IMR-90 (cell line): Measurements from ENCODE around the gene HIVEP3. TPM values are rescaled to one million over a fixed set of nuclear protein-coding genes. Genes with fewer than 3 reads are reported as not detected.

Experiments used
- ATAC-seq: fragments of 200-7000 bp; cut with Tn5 transposase; 2 replicates; pipeline ENCODE4 v1.9.1; 2020; ENCODE audit warnings: low read depth, mild to moderate bottlenecking, moderate library complexity
- BruUV-seq: library from RNA; stranded (reverse); fragments of 400-500 nt; replicated peaks from 2 replicates; lab custom pipeline; 2021; lab: Mats Ljungman, UMichigan
- CTCF ChIA-PET: fragments of 300-600 bp; formaldehyde crosslinking; extraction: SDS; loops from one replicate; lab custom pipeline; 2021; ENCODE audit warnings: antibody characterized with exemption; lab: Yijun Ruan, JAX
- POLR2A ChIA-PET: fragments of 300-600 bp; sonication (Branson Sonifier 250); formaldehyde crosslinking; loops from one replicate; lab custom pipeline; 2022; ENCODE audit warnings: antibody characterized with exemption; ENCODE audit not compliant: unreplicated experiment; lab: Charles Lee
- DNase-seq: peaks from one replicate; pipeline ENCODE4 v3.0.0; 2013
- H2AFZ ChIP-seq: replicated peaks from 2 replicates; pipeline ENCODE3; 2013; ENCODE audit warnings: low read length, mild to moderate bottlenecking; ENCODE audit not compliant: poor library complexity
- H2AK5ac ChIP-seq: 2 replicates; pipeline ENCODE4 v1.6.1; 2013; ENCODE audit warnings: low read depth, low read length, inconsistent platforms
- H2AK9ac ChIP-seq: replicated peaks from 2 replicates; pipeline ENCODE3; 2013; ENCODE audit warnings: mild to moderate bottlenecking, low read depth, low read length, moderate library complexity; ENCODE audit not compliant: poor library complexity
- H2BK120ac ChIP-seq: 2 replicates; pipeline ENCODE4 v1.6.1; 2013; ENCODE audit warnings: low read depth, low read length, inconsistent platforms
- H2BK15ac ChIP-seq: 3 replicates; pipeline ENCODE4 v1.6.1; 2013; ENCODE audit warnings: low read depth, low read length, inconsistent platforms
- H2BK20ac ChIP-seq: 2 replicates; pipeline ENCODE4 v1.6.1; 2013; ENCODE audit warnings: low read depth, mild to moderate bottlenecking, inconsistent platforms, low read length, moderate library complexity
- H2BK5ac ChIP-seq: 2 replicates; pipeline ENCODE4 v1.6.1; 2013; ENCODE audit warnings: mild to moderate bottlenecking, low read depth, low read length, inconsistent platforms; ENCODE audit not compliant: poor library complexity, severe bottlenecking
- H3K14ac ChIP-seq: replicated peaks from 2 replicates; pipeline ENCODE4 v1.6.1; 2013; ENCODE audit warnings: low read depth, low read length, inconsistent platforms
- H3K18ac ChIP-seq: 2 replicates; pipeline ENCODE4 v1.6.1; 2013; ENCODE audit warnings: low read depth, low read length, control low read depth
- H3K23ac ChIP-seq: 2 replicates; pipeline ENCODE4 v1.6.1; 2013; ENCODE audit warnings: low read depth, low read length, inconsistent platforms
- H3K27ac ChIP-seq: 2 replicates; pipeline ENCODE4 v1.5.1; 2013; ENCODE audit warnings: mild to moderate bottlenecking, control low read depth, low read length; ENCODE audit not compliant: insufficient read depth
- H3K27me3 ChIP-seq: 2 replicates; pipeline ENCODE4 v1.6.1; 2013; ENCODE audit warnings: low read length; ENCODE audit not compliant: control insufficient read depth, insufficient read depth
- H3K36me3 ChIP-seq: 2 replicates; pipeline ENCODE4 v1.6.1; 2013; ENCODE audit warnings: low read length, mixed read lengths; ENCODE audit not compliant: control insufficient read depth, insufficient read depth
- H3K4ac ChIP-seq: 2 replicates; pipeline ENCODE4 v1.6.1; 2013; ENCODE audit warnings: low read depth, low read length, inconsistent platforms
- H3K4me1 ChIP-seq: 2 replicates; pipeline ENCODE4 v1.6.1; 2013; ENCODE audit warnings: low read length, mixed read lengths; ENCODE audit not compliant: control insufficient read depth, insufficient read depth
- H3K4me2 ChIP-seq: 2 replicates; pipeline ENCODE4 v1.6.1; 2013; ENCODE audit warnings: low read depth, mild to moderate bottlenecking, control low read depth, low read length, moderate library complexity
- H3K4me3 ChIP-seq: 2 replicates; pipeline ENCODE4 v1.5.1; 2013; ENCODE audit warnings: low read depth, mild to moderate bottlenecking, control low read depth, low read length, moderate library complexity; ENCODE audit not compliant: insufficient read depth
- H3K56ac ChIP-seq: 2 replicates; pipeline ENCODE4 v1.6.1; 2013; ENCODE audit warnings: low read length, inconsistent platforms; ENCODE audit not compliant: insufficient read depth; ENCODE audit errors: extremely low read depth
- H3K79me1 ChIP-seq, 2 experiments: 2 replicates each; pipeline ENCODE4 v1.6.1; 2013; ENCODE audit warnings: low read length in 2 of 2, inconsistent platforms in 1 of 2, low read depth in 1 of 2
- H3K9ac ChIP-seq: 2 replicates; pipeline ENCODE4 v1.6.1; 2013; ENCODE audit warnings: low read depth, low read length, control low read depth
- H3K9me1 ChIP-seq: 2 replicates; pipeline ENCODE4 v1.6.1; 2013; ENCODE audit warnings: low read length, inconsistent platforms; ENCODE audit not compliant: insufficient read depth
- H3K9me3 ChIP-seq: 2 replicates; pipeline ENCODE4 v1.6.1; 2013; ENCODE audit warnings: low read length; ENCODE audit not compliant: control insufficient read depth, insufficient read depth
- H4K20me1 ChIP-seq: 2 replicates; pipeline ENCODE4 v1.6.1; 2013; ENCODE audit warnings: low read length, inconsistent platforms; ENCODE audit not compliant: insufficient read depth
- H4K5ac ChIP-seq: 2 replicates; pipeline ENCODE4 v1.6.1; 2013; ENCODE audit warnings: mild to moderate bottlenecking, low read depth, low read length, control low read depth
- H4K8ac ChIP-seq, 2 experiments: 2 replicates each; pipeline ENCODE4 v1.6.1; 2013; ENCODE audit warnings: low read depth in 2 of 2, low read length in 2 of 2, control low read depth in 1 of 2, inconsistent platforms in 1 of 2
- H4K91ac ChIP-seq: 2 replicates; pipeline ENCODE4 v1.6.1; 2013; ENCODE audit warnings: low read depth, low read length, inconsistent platforms; ENCODE audit not compliant: insufficient read depth
- BHLHE40 ChIP-seq: fragments of 150-350 bp; IDR thresholded peaks from 2 replicates; pipeline ENCODE4 v1.6.1; 2016; ENCODE audit warnings: mild to moderate bottlenecking, low read depth, low read length
- CEBPB ChIP-seq: IDR thresholded peaks from 2 replicates; pipeline ENCODE4 v1.6.1; 2012; ENCODE audit warnings: low read depth, low read length, improper control_type of control experiment
- CHD1 ChIP-seq: IDR thresholded peaks from 2 replicates; pipeline ENCODE4 v1.6.1; 2012; ENCODE audit warnings: low read depth, low read length, improper control_type of control experiment
- FOS ChIP-seq: fragments of 150-350 bp; IDR thresholded peaks from 2 replicates; pipeline ENCODE4 v1.6.1; 2016; ENCODE audit warnings: low read depth, low read length
- MAFK ChIP-seq: IDR thresholded peaks from 2 replicates; pipeline ENCODE4 v1.6.1; 2012; ENCODE audit warnings: low read depth, low read length, improper control_type of control experiment
- MAZ ChIP-seq: IDR thresholded peaks from 2 replicates; pipeline ENCODE4 v1.6.1; 2012; ENCODE audit warnings: low read depth, mild to moderate bottlenecking, low read length, improper control_type of control experiment, moderate library complexity, borderline replicate concordance
- MXI1 ChIP-seq: IDR thresholded peaks from 2 replicates; pipeline ENCODE4 v1.6.1; 2012; ENCODE audit warnings: low read depth, mild to moderate bottlenecking, low read length, moderate library complexity, borderline replicate concordance
- NFE2L2 ChIP-seq: fragments of 150-350 bp; IDR thresholded peaks from 2 replicates; pipeline ENCODE4 v1.6.1; 2016; ENCODE audit warnings: low read depth, mild to moderate bottlenecking, low read length
- POLR2A ChIP-seq: IDR thresholded peaks from 2 replicates; pipeline ENCODE4 v1.6.1; 2012; ENCODE audit warnings: mild to moderate bottlenecking, low read depth, low read length
- RAD21 ChIP-seq: IDR thresholded peaks from 2 replicates; pipeline ENCODE4 v1.6.1; 2012; ENCODE audit warnings: low read length, improper control_type of control experiment
- RCOR1 ChIP-seq: IDR thresholded peaks from 2 replicates; pipeline ENCODE4 v1.6.1; 2012; ENCODE audit warnings: mild to moderate bottlenecking, low read length, improper control_type of control experiment; ENCODE audit not compliant: insufficient replicate concordance
- RFX5 ChIP-seq: IDR thresholded peaks from 2 replicates; pipeline ENCODE4 v1.8.0; 2012; ENCODE audit warnings: low read depth, mild to moderate bottlenecking, low read length, moderate library complexity
- SMC3 ChIP-seq: fragments of 150-350 bp; IDR thresholded peaks from 2 replicates; pipeline ENCODE4 v1.6.1; 2016; ENCODE audit warnings: low read depth, mild to moderate bottlenecking, antibody characterized with exemption, low read length, moderate library complexity
- WGBS, 2 experiments: methylation state at CpG; one replicate each; pipeline versions ENCODE4 v1.1.5 to v1.1.7; 2013; ENCODE audit warnings: missing lambda C conversion rate in 2 of 2; ENCODE audit not compliant: insufficient read length in 1 of 2; ENCODE audit errors: extremely low coverage in 2 of 2; 5-methylcytosine and 5-hydroxymethylcytosine counted together
- dilution Hi-C: fragments of 300-500 bp; cut with HindIII; formaldehyde crosslinking; loops from one replicate; pipeline ENCODE4 v1.14.3; 2018; ENCODE audit warnings: low sequenced_read_pairs; ENCODE audit not compliant: unreplicated experiment
- in situ Hi-C: fragments of 300-500 bp; cut with MboI; formaldehyde crosslinking; loops from 3 replicates; pipeline ENCODE4 v1.14.3; 2019; ENCODE audit warnings: low sequenced_read_pairs, inconsistent platforms, mixed read lengths
- intact Hi-C: fragments of 100-400 bp; cut with micrococcal nuclease; formaldehyde crosslinking; loops from 2 replicates; pipeline ENCODE4 v1.10.0; 2022
- polyA plus RNA-seq, 3 experiments: library from polyadenylated mRNA; depleted of rRNA; stranded (reverse); fragments of >200 nt; gene quantifications; 2 replicates each; pipeline ENCODE4 v1.2.3, GENCODE V29; 2012; ENCODE audit warnings: low replicate concordance in 1 of 3
- total RNA-seq: library from RNA; depleted of rRNA; stranded (reverse); fragments of >200 nt; gene quantifications from 2 replicates; pipeline ENCODE4 v1.2.3, GENCODE V29; 2012
- TF ChIP-seq, protein P1 (sequence below): fragments of 150-350 bp; IDR thresholded peaks from 2 replicates; pipeline ENCODE4 v1.6.1; 2016; ENCODE audit warnings: low read depth, mild to moderate bottlenecking, low read length, moderate library complexity, borderline replicate concordance
- TF ChIP-seq, protein P2 (sequence below): conservative IDR thresholded peaks from 2 replicates; pipeline ENCODE4 v1.5.1; 2012; ENCODE audit warnings: mild to moderate bottlenecking, low read depth, low read length, improper control_type of control experiment
- TF ChIP-seq, protein P3 (sequence below): fragments of 150-350 bp; IDR thresholded peaks from 2 replicates; pipeline ENCODE4 v1.6.1; 2017; ENCODE audit warnings: mild to moderate bottlenecking, antibody characterized with exemption, low read length, low read depth

HIVEP3 gene
- total and polyA plus RNA-seq, 2 of the 4 experiments (the other 2 are of a cell fraction): 1.4 to 4.0 TPM

DNA sequence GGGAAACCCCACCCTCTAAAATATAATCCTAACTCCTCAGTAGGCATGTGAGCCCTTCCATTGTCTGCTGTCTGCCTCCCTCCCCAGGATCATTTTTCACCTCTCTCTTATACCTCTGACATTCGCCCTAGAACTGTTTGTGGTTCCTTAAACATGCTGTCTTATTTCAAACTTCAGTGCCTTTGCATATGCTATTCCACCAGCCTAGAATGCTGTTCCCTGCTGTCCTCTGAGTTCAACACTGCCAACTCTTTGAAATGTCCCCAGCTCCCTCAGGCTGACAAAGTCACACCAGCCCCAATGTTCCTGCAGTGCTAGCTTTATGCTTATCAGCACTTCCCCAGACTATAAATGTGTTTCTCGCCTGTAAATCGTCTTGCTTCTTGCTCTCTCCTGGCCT is 119.5 kb downstream of the HIVEP3 start:
- dilution Hi-C loops (no loop called here), in situ Hi-C loops (loop anchor here (5.0 kb wide), 1 partner anchor 227 kb away; no protein-coding TSS in a partner anchor), intact Hi-C loops (loop anchor here (5.0 kb wide), 2 partner anchors 282 to 532 kb away; no protein-coding TSS in a partner anchor)
- Histone ChIP-seq H4K8ac (no peak overlapping the region), H3K9me3 (no peaks in the 10 kb centered on the region), H2AFZ (no peak overlapping the region), H3K36me3 (no peaks in the 10 kb centered on the region), H2BK120ac (no peak overlapping the region), H2BK15ac (no peak overlapping the region), H3K56ac (no peak overlapping the region), H3K9me1 (no peaks in the 10 kb centered on the region), H3K14ac (no peak overlapping the region), H3K4me2 (no peak overlapping the region), H3K23ac (no peak overlapping the region), H3K4me3 (no peak overlapping the region), H4K20me1 (no peaks in the 10 kb centered on the region), H3K4me1 (no peaks in the 10 kb centered on the region; the same call in 1 of the 2 replicates), H2AK9ac (no peak overlapping the region), H3K18ac (no peak overlapping the region), H3K27me3 (peaks cover 4% of the 10 kb centered on the region; the same call in 1 of the 2 replicates), H2BK20ac (no peak overlapping the region), H2AK5ac (no peak overlapping the region), H3K79me1 (no peaks in the 10 kb centered on the region), H3K9ac (no peak overlapping the region), H3K27ac (no peak overlapping the region), H4K91ac (no peak overlapping the region), H4K5ac (no peak overlapping the region), H3K4ac (no peak overlapping the region), H2BK5ac (no peak overlapping the region)
- POLR2A ChIA-PET: no interaction called here
- no peak for TF ChIP-seq MAZ
- no peak for TF ChIP-seq RAD21
- TF ChIP-seq, protein P1, sequence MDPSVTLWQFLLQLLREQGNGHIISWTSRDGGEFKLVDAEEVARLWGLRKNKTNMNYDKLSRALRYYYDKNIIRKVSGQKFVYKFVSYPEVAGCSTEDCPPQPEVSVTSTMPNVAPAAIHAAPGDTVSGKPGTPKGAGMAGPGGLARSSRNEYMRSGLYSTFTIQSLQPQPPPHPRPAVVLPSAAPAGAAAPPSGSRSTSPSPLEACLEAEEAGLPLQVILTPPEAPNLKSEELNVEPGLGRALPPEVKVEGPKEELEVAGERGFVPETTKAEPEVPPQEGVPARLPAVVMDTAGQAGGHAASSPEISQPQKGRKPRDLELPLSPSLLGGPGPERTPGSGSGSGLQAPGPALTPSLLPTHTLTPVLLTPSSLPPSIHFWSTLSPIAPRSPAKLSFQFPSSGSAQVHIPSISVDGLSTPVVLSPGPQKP: no peak
- no peak for TF ChIP-seq MXI1
- TF ChIP-seq, protein P2, sequence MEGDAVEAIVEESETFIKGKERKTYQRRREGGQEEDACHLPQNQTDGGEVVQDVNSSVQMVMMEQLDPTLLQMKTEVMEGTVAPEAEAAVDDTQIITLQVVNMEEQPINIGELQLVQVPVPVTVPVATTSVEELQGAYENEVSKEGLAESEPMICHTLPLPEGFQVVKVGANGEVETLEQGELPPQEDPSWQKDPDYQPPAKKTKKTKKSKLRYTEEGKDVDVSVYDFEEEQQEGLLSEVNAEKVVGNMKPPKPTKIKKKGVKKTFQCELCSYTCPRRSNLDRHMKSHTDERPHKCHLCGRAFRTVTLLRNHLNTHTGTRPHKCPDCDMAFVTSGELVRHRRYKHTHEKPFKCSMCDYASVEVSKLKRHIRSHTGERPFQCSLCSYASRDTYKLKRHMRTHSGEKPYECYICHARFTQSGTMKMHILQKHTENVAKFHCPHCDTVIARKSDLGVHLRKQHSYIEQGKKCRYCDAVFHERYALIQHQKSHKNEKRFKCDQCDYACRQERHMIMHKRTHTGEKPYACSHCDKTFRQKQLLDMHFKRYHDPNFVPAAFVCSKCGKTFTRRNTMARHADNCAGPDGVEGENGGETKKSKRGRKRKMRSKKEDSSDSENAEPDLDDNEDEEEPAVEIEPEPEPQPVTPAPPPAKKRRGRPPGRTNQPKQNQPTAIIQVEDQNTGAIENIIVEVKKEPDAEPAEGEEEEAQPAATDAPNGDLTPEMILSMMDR: no peak
- no peak for TF ChIP-seq CHD1
- no peak for TF ChIP-seq SMC3
- TF ChIP-seq POLR2A: no peak
- TF ChIP-seq RCOR1: no peak
- TF ChIP-seq MAFK: no peak
- no peak for TF ChIP-seq CEBPB
- no peak for TF ChIP-seq BHLHE40
- no peak for TF ChIP-seq FOS
- no peak for TF ChIP-seq RFX5
- TF ChIP-seq NFE2L2: no peak
- TF ChIP-seq, protein P3, sequence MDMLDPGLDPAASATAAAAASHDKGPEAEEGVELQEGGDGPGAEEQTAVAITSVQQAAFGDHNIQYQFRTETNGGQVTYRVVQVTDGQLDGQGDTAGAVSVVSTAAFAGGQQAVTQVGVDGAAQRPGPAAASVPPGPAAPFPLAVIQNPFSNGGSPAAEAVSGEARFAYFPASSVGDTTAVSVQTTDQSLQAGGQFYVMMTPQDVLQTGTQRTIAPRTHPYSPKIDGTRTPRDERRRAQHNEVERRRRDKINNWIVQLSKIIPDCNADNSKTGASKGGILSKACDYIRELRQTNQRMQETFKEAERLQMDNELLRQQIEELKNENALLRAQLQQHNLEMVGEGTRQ: no peak
- BruUV-seq: no TSS peak
- ATAC-seq: no peak
- 80% methylated on average over 3 of the region's 3 CpGs; no CpG with 5 or more reads in 1 of the 2 experiments for WGBS, 2 experiments
- CTCF ChIA-PET: interaction anchor here (0.6 kb wide), 1 partner anchor 116 kb away, joined by 3 read pairs; no protein-coding TSS in a partner anchor
- no peak for DNase-seq
